ENCODE data around the gene RAB9B.

- TF ChIP-seq EZH2 (IDR thresholded peaks at IDR 0.05; ENCODE audit: borderline replicate concordance, insufficient read depth, low read depth, low read length, poor library complexity, severe bottlenecking) (no peak), CTCF (IDR thresholded peaks at IDR 0.05) (no peak)
Measured at GRCh38 chrX:103791228-103791627, 40.8 kb downstream of the RAB9B start.

All from B cell (primary cell).